DOHH2 (cell line): Measurements from ENCODE around the gene MOSPD2.

ENCODE experiments used
- CTCF ChIP-seq: fragments of 200-600 bp; sonication (generic); IDR thresholded peaks from one replicate; pipeline ENCODE4 v1.5.1; 2014; ENCODE audit warnings: antibody characterized with exemption, mild to moderate bottlenecking, low read depth, low read length; ENCODE audit not compliant: poor library complexity, severe bottlenecking
- EZH2phosphoT487 ChIP-seq: fragments of 200-600 bp; sonication (generic); IDR thresholded peaks from 2 replicates; pipeline ENCODE4 v1.6.1; 2017; ENCODE audit warnings: borderline replicate concordance, mild to moderate bottlenecking, antibody characterized with exemption, low read length, moderate library complexity, mixed read lengths

- TF ChIP-seq CTCF: no peak
- no peak for TF ChIP-seq EZH2phosphoT487
Measured at GRCh38 chrX:14884714-14885113, 11.5 kb downstream of the MOSPD2 start.
